HEK293 (cell line): Measurements from ENCODE around the gene ZSCAN22.

Source experiments
- GLI2 ChIP-seq: fragments of 450-650 bp; formaldehyde crosslinking; IDR thresholded peaks from 2 replicates; pipeline ENCODE4; 2017; ENCODE audit warnings: missing biosample characterization, missing genetic modification characterization, low read depth, borderline replicate concordance
- IKZF3 ChIP-seq: fragments of 450-650 bp; IDR thresholded peaks from 2 replicates; pipeline ENCODE4 v1.5.0; 2018; ENCODE audit warnings: missing biosample characterization, mild to moderate bottlenecking, missing genetic modification characterization, moderate library complexity
- KLF8 ChIP-seq: fragments of 450-650 bp; formaldehyde crosslinking; IDR thresholded peaks from 2 replicates; pipeline ENCODE4 v1.5.1; 2016; ENCODE audit warnings: missing biosample characterization, missing genetic modification characterization
- KLF9 ChIP-seq: fragments of 450-650 bp; formaldehyde crosslinking; IDR thresholded peaks from 2 replicates; pipeline ENCODE4 v1.5.1; 2016; ENCODE audit warnings: missing biosample characterization, missing genetic modification characterization, low read depth
- PRDM2 ChIP-seq: fragments of 450-650 bp; formaldehyde crosslinking; IDR thresholded peaks from 2 replicates; pipeline ENCODE4 v1.5.1; 2016; ENCODE audit warnings: missing biosample characterization, missing genetic modification characterization, borderline replicate concordance
- TSHZ1 ChIP-seq: fragments of 450-650 bp; formaldehyde crosslinking; IDR thresholded peaks from 2 replicates; pipeline ENCODE4 v1.5.1; 2016; ENCODE audit warnings: missing biosample characterization, missing genetic modification characterization, borderline replicate concordance
- YY1 ChIP-seq: fragments of 450-650 bp; formaldehyde crosslinking; IDR thresholded peaks from 2 replicates; pipeline ENCODE4 v1.5.1; 2018; ENCODE audit warnings: missing biosample characterization, missing genetic modification characterization
- YY2 ChIP-seq: fragments of 450-650 bp; formaldehyde crosslinking; IDR thresholded peaks from 2 replicates; pipeline ENCODE4 v1.5.1; 2016; ENCODE audit warnings: missing biosample characterization, missing genetic modification characterization
- ZBTB26 ChIP-seq: fragments of 450-650 bp; formaldehyde crosslinking; optimal IDR thresholded peaks from 2 replicates; pipeline ENCODE3; 2016; ENCODE audit warnings: missing biosample characterization, mild to moderate bottlenecking, missing genetic modification characterization
- ZNF174 ChIP-seq: fragments of 450-650 bp; formaldehyde crosslinking; IDR thresholded peaks from 2 replicates; pipeline ENCODE4 v1.5.0; 2017; ENCODE audit warnings: missing biosample characterization, mild to moderate bottlenecking, missing genetic modification characterization
- ZNF184 ChIP-seq: fragments of 450-650 bp; IDR thresholded peaks from 2 replicates; pipeline ENCODE4 v1.5.1; 2018; ENCODE audit warnings: missing biosample characterization, mild to moderate bottlenecking, missing genetic modification characterization
- ZNF394 ChIP-seq: fragments of 450-650 bp; formaldehyde crosslinking; IDR thresholded peaks from 2 replicates; pipeline ENCODE4 v1.5.1; 2016; ENCODE audit warnings: missing biosample characterization, missing genetic modification characterization, mild to moderate bottlenecking, moderate library complexity, borderline replicate concordance
- ZNF449 ChIP-seq: fragments of 450-650 bp; formaldehyde crosslinking; IDR thresholded peaks from 2 replicates; pipeline ENCODE4 v1.5.1; 2017; ENCODE audit warnings: missing biosample characterization, mild to moderate bottlenecking, missing genetic modification characterization, moderate library complexity
- ZNF488 ChIP-seq: fragments of 450-650 bp; formaldehyde crosslinking; IDR thresholded peaks from 2 replicates; pipeline ENCODE4 v1.5.1; 2016; ENCODE audit warnings: missing biosample characterization, missing genetic modification characterization
- ZNF600 ChIP-seq: fragments of 450-650 bp; formaldehyde crosslinking; IDR thresholded peaks from 2 replicates; pipeline ENCODE4 v1.5.1; 2016; ENCODE audit warnings: missing biosample characterization, missing genetic modification characterization
- ZNF623 ChIP-seq: fragments of 450-650 bp; formaldehyde crosslinking; IDR thresholded peaks from 2 replicates; pipeline ENCODE4 v1.5.1; 2016; ENCODE audit warnings: missing biosample characterization, missing genetic modification characterization
- ZNF768 ChIP-seq: fragments of 450-650 bp; formaldehyde crosslinking; IDR thresholded peaks from 2 replicates; pipeline ENCODE4 v1.5.1; 2018; ENCODE audit warnings: missing biosample characterization, mild to moderate bottlenecking, missing genetic modification characterization
- ZNF776 ChIP-seq: fragments of 450-650 bp; formaldehyde crosslinking; IDR thresholded peaks from 2 replicates; pipeline ENCODE4 v1.5.0; 2017; ENCODE audit warnings: missing biosample characterization, missing genetic modification characterization, borderline replicate concordance
- ZNF830 ChIP-seq: fragments of 450-650 bp; IDR thresholded peaks from 2 replicates; pipeline ENCODE4 v1.5.0; 2018; ENCODE audit warnings: missing biosample characterization, missing genetic modification characterization, low read depth, mild to moderate bottlenecking, moderate library complexity
- ZNF843 ChIP-seq: fragments of 450-650 bp; formaldehyde crosslinking; IDR thresholded peaks from 2 replicates; pipeline ENCODE4 v1.5.1; 2016; ENCODE audit warnings: missing biosample characterization, missing genetic modification characterization
- ZSCAN16 ChIP-seq: fragments of 450-650 bp; formaldehyde crosslinking; IDR thresholded peaks from 2 replicates; pipeline ENCODE4 v1.5.1; 2016; ENCODE audit warnings: missing biosample characterization, missing genetic modification characterization
- ZSCAN23 ChIP-seq: fragments of 450-650 bp; formaldehyde crosslinking; IDR thresholded peaks from 2 replicates; pipeline ENCODE4 v1.5.1; 2016; ENCODE audit warnings: missing biosample characterization, missing genetic modification characterization
- ZSCAN4 ChIP-seq: fragments of 450-650 bp; formaldehyde crosslinking; IDR thresholded peaks from 2 replicates; pipeline ENCODE4 v1.5.1; 2017; ENCODE audit warnings: missing biosample characterization, missing genetic modification characterization

The ZSCAN22 gene

GRCh38 chr19:58305065-58305931 lies 21.5 kb upstream of the ZSCAN22 start, which contains the start of gene ERVK3-1 (continued):
- TF ChIP-seq TSHZ1: peak; percentile 16; the same call in 1 of the 2 replicates
- TF ChIP-seq ZNF184: no peak
- no peak for TF ChIP-seq GLI2
- TF ChIP-seq ZSCAN4 (tag by site-specific recombination): no peak; the same call in 1 of the 2 replicates
- TF ChIP-seq ZNF768 (tag by site-specific recombination): no peak; the same call in 1 of the 2 replicates
- no peak for TF ChIP-seq ZNF623 (tag by site-specific recombination)
- no peak for TF ChIP-seq ZNF776 (tag by site-specific recombination)
- peak; percentile 72; the same call in 1 of the 2 replicates for TF ChIP-seq ZSCAN16 (tag by site-specific recombination)
- TF ChIP-seq PRDM2: no peak
- peak; percentile 79; the same call in 1 of the 2 replicates for TF ChIP-seq ZNF843 (tag by site-specific recombination)
- peak; percentile 74; the same call in 1 of the 2 replicates for TF ChIP-seq KLF8 (tag by site-specific recombination)
- peak; percentile 95 for TF ChIP-seq ZNF600 (tag by site-specific recombination)
- no peak for TF ChIP-seq ZNF830 (tag by site-specific recombination)
- peak; percentile 26 for TF ChIP-seq ZNF449 (tag by site-specific recombination)
- peak; percentile 19; the same call in 1 of the 2 replicates for TF ChIP-seq ZNF394 (tag by site-specific recombination)
- no peak for TF ChIP-seq ZNF174 (tag by site-specific recombination)
- TF ChIP-seq ZSCAN23 (tag by site-specific recombination): no peak; the same call in 1 of the 2 replicates
- no peak for TF ChIP-seq ZNF488
- peak; percentile 42; the same call in 1 of the 2 replicates for TF ChIP-seq KLF9
- peak; percentile 86 for TF ChIP-seq YY2 (tag by site-specific recombination)
- peak; percentile 37; the same call in 1 of the 2 replicates for TF ChIP-seq YY1
- TF ChIP-seq ZBTB26 (tag by site-specific recombination): peak; percentile 99
- TF ChIP-seq IKZF3: no peak
